ENCODE measurements around the gene FAM120B.

FAM120B gene

GRCh38 chr6:170272341-170273065 lies 34.1 kb upstream of the FAM120B start:
- no peak overlapping the region for H3K4me3 ChIP-seq (ENCODE audit: low read depth, low read length)

- H3K4me3 ChIP-seq (ENCODE audit: low read depth, low read length): no peak overlapping the region
These were observed 33.4 kb upstream of the FAM120B start for GRCh38 chr6:170273191-170273590.

- H3K4me3 ChIP-seq (ENCODE audit: low read depth, low read length): no peak overlapping the region
These were observed 32.9 kb upstream of the FAM120B start for GRCh38 chr6:170273681-170274080.

GRCh38 chr6:170274713-170275560 lies 31.6 kb upstream of the FAM120B start:
- no peak overlapping the region for H3K4me3 ChIP-seq (ENCODE audit: low read depth, low read length)

GRCh38 chr6:170276369-170277057 lies 30.0 kb upstream of the FAM120B start:
- no peak overlapping the region for H3K4me3 ChIP-seq (ENCODE audit: low read depth, low read length)

GRCh38 chr6:170277893-170278742 lies 28.4 kb upstream of the FAM120B start:
- H3K4me3 ChIP-seq (ENCODE audit: low read depth, low read length): no peak overlapping the region

GRCh38 chr6:170278743-170279094 lies 27.8 kb upstream of the FAM120B start:
- H3K4me3 ChIP-seq (ENCODE audit: low read depth, low read length): no peak overlapping the region

GRCh38 chr6:170279426-170279825 lies 27.1 kb upstream of the FAM120B start:
- H3K4me3 ChIP-seq (ENCODE audit: low read depth, low read length): no peak overlapping the region

DNA sequence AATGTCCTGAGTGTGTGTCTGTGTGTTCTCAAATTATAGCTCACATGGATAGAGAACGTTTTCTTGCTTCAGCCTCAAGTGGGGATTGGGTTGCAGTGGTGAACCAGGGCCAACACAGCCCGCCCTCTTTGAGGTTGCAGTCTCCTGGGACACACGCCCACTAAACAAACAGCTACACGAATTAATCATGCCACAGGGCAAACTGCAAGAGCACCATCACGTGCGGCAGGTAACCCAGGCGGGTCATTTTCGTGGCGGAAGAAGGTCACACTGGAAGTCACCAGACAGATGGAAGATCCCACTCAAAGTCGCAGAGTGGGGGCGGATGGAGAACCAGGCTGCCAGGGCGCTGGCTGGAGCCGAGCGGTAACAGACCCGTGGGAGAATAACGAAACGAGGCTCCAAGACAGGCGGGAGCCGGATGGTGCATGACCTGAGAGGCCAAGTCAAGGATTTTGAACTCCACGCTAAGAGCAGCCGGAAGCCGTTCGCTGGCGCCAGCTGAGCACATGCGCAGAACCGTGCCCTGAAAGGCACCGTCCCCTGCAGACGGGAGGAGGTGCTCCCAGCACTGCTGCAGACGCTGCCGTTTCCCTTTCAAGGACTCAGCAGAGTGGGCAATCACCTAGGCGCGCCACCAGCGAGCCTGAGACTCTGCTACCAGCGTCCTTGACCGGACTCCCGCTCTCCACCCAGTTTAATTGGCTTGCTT lies 26.4 kb upstream of the FAM120B start:
- H3K4me3 ChIP-seq (ENCODE audit: low read depth, low read length): no peak overlapping the region

DNA sequence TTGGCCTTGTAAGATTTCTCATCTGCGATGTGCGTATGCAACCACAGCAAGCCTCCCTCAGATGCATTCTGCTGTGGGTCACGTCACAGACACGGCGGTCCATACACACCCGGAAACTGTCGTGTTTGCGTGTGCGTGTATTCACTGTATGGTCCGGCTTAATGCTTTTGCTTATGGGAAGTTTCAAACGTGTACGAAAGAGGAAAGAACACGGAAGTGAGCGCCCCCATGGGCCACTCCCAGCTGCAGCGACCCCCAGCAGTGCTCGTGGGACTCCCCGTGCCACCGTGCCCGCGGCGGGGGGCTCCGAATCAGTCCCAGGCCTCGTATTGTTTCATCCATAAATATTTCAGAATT lies 25.9 kb upstream of the FAM120B start:
- H3K4me3 ChIP-seq (ENCODE audit: low read depth, low read length): no peak overlapping the region

- H3K4me3 ChIP-seq (ENCODE audit: low read depth, low read length): no peak overlapping the region
These were observed 24.9 kb upstream of the FAM120B start for GRCh38 chr6:170281331-170282292.

DNA sequence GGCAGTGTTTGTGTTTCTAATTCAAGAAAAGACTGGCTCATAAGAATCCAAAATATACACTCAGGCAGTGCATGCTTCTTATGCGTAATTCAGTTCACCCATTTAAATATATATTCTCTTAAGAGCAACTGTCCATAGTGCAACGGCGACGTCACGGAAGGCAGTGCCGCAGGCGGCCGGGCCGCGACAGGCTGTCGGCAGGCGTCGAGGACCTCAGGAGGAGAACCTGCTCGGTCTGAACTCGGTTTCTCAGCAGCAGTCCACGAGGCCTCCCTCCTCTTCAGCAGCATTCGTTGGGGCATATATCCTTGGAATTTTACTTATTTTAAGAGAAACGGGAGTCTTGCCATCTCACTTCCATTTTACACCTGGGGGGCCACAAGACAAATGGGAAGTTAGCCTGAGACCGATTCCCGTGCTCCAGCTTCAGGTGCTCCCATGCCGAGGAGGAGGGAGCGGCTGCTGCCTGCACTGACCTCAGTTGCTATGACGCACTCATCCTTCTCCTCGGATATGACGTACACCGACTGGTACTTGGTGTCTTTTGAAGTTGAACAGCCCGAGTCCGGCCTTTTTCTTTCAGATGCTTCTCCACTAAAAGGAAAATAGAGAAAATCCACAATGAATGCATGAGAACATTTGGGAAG lies 23.9 kb upstream of the FAM120B start:
- H3K4me3 ChIP-seq (ENCODE audit: low read depth, low read length): no peak overlapping the region

- no peak overlapping the region for H3K4me3 ChIP-seq (ENCODE audit: low read depth, low read length)
These were observed 23.1 kb upstream of the FAM120B start for GRCh38 chr6:170283212-170284081.

DNA sequence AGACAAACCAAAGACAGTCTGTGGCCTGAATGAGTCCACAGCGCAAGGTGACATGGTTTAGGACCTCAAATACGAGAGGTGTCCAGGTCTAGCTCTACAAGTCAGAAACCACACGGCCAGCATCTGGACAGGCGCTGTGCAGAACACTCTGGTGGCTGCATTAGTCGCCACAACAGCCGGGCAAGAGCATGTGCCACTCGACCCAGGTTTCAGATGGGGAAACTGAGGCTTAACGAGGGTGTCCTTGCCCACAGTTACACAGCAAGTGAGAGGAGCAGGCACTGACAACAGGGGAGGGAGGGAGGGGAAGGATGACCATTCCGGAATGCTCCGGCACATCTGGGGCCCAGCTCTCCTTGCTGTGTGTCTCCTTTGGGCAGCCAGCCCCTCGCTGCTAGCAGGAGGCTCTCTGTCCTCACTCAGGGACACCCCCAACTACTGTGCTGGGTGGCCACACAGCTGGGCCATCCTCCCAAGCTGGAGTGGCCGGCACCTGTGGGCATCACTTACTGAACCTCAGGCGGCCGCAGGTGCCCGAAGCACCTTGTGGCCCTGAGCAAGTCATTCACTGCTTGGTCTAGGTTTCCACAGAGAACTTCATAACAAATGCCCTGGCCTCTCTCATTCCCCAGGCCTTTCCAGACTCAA lies 22.3 kb upstream of the FAM120B start:
- H3K4me3 ChIP-seq (ENCODE audit: low read depth, low read length): no peak overlapping the region

DNA sequence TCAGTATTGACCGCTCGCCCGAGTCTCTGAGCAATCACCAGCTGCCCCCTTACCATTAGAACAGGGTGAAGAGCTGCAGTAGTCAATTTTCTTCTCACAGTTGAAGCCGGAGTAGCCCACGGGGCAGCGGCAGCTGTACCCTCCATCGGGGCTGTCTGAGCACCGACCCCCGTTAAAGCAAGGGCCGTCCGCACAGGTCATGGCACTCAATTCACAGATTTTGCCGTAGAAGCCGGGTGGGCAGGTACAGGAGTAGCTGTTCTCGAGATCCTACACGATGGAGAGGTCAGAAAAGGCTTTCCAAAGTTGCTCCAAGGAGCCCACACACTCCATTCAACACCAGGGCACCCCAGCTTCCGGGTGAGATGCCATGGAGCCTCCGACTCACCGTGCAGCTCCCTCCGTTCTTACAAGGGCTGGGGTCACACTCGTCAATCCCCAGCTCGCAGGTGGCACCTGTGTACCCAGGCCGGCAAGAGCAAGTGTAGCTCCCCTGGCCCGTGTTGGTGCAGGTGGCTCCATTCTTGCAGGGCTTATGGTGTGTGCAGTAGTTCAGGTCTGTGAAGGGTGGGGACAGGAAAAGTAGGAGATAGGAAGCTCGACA lies 21.6 kb upstream of the FAM120B start:
- no peak overlapping the region for H3K4me3 ChIP-seq (ENCODE audit: low read depth, low read length)

DNA sequence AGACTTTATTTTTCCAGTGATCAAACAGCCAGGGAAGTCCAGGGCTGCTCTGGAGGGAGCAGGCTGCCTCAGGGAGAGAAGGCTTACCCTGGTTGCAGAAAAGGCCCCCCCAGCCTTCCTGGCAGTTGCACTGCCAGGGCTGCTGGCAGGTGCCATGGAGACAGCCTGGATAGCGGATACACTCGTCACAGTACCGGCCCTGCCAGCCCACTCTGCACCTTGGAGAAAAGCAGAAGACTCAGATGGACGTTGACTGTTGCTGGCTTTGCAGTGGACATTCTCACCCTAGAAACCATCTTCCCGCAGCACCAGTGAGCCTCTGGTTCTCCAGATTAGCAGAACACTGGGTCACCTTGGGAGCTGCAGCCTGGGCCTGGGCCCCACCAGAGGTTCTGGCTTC lies 21.1 kb upstream of the FAM120B start:
- H3K4me3 ChIP-seq (ENCODE audit: low read depth, low read length): no peak overlapping the region

All from iPS-11a (cell line).